Measurements from ENCODE around the gene THBS2. TPM values are rescaled to one million over a fixed set of nuclear protein-coding genes. Genes with fewer than 3 reads are reported as not detected.

THBS2 gene
- total and polyA plus RNA-seq, 8 donors = 4.8 to 126 (median 6.9) TPM

DNA sequence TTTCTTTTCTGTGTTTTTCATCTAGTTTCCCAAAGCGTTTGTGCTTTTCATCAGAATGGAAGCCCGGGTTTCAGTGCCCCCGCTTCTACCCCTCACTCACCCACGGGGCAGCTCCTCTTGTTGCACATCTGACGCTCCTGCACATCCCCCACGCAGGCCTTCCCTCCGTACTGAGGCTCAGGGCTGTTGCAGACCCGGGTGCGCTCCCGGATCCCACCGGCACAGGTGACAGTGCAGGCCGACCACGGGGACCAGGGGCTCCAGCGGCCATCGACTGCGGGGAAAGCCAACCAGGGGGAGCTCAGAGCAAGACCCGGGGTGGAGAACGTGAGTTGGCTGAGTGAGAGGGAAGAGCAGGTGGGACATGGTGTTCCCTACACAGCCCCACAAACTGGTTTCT is 19.0 kb downstream of the THBS2 start:
- H3K9me3 ChIP-seq = peaks cover 0 to 11% of the 10 kb centered on the region in 2 donors
- no peak for DNase-seq

DNA sequence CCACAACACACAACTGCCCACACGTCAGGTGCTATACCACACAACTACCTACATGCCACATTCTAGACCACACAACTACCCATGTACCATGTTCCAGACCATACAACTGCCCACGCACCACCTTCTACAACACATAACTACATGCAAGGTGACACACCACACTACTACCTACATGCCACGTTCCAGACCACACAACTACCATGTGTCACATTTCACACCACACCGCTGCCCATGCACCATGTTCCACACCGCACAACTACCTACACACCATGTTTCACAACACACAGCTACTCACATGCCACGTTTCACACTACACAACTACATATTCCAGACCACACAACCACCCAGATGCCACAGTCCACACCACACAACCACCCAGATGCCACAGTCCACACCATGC is 19.8 kb downstream of the THBS2 start:
- H3K9me3 ChIP-seq = peaks cover 0 to 11% of the 10 kb centered on the region in 2 donors
- TF ChIP-seq, protein P1, sequence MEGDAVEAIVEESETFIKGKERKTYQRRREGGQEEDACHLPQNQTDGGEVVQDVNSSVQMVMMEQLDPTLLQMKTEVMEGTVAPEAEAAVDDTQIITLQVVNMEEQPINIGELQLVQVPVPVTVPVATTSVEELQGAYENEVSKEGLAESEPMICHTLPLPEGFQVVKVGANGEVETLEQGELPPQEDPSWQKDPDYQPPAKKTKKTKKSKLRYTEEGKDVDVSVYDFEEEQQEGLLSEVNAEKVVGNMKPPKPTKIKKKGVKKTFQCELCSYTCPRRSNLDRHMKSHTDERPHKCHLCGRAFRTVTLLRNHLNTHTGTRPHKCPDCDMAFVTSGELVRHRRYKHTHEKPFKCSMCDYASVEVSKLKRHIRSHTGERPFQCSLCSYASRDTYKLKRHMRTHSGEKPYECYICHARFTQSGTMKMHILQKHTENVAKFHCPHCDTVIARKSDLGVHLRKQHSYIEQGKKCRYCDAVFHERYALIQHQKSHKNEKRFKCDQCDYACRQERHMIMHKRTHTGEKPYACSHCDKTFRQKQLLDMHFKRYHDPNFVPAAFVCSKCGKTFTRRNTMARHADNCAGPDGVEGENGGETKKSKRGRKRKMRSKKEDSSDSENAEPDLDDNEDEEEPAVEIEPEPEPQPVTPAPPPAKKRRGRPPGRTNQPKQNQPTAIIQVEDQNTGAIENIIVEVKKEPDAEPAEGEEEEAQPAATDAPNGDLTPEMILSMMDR (IDR thresholded peaks at IDR 0.05) = no peak
- H3K27ac ChIP-seq = no peak overlapping the region
- H3K4me3 ChIP-seq = no peak overlapping the region
- DNase-seq (no peak), ATAC-seq (no peak)
- H3K4me1 ChIP-seq = no peaks in the 10 kb centered on the region
- H3K27me3 ChIP-seq = no peaks in the 10 kb centered on the region
- intact Hi-C loops (cut with DNase I) = no loop called here
- H3K36me3 ChIP-seq = no peaks in the 10 kb centered on the region

More for the DNA sequence above, 19.0 kb downstream of the THBS2 start:
- Histone ChIP-seq H3K27me3 (no peaks in the 10 kb centered on the region), H3K4me3 (no peak overlapping the region), H3K4me1 (no peaks in the 10 kb centered on the region), H3K36me3 (no peaks in the 10 kb centered on the region), H3K27ac (no peak overlapping the region)
- intact Hi-C loops (cut with DNase I) = no loop called here
- ATAC-seq = no peak
- TF ChIP-seq, protein P1 (IDR thresholded peaks at IDR 0.05) = no peak

GRCh38 chr6:169233181-169233580 is 20.5 kb downstream of the THBS2 start:
- ATAC-seq (no peak), DNase-seq (no peak)
- H3K36me3 ChIP-seq = no peaks in the 10 kb centered on the region
- H3K4me3 ChIP-seq = no peak overlapping the region
- peaks cover 0 to 11% of the 10 kb centered on the region in 2 donors for H3K9me3 ChIP-seq
- no peaks in the 10 kb centered on the region for H3K27me3 ChIP-seq
- TF ChIP-seq, protein P1 (IDR thresholded peaks at IDR 0.05) = no peak
- H3K27ac ChIP-seq = no peak overlapping the region
- no peaks in the 10 kb centered on the region for H3K4me1 ChIP-seq
- intact Hi-C loops (cut with DNase I) = no loop called here

GRCh38 chr6:169232507-169232931 is 21.1 kb downstream of the THBS2 start:
- ATAC-seq (no peak), DNase-seq (no peak)
- H3K4me3 ChIP-seq = no peak overlapping the region
- H3K9me3 ChIP-seq = peaks cover 0 to 11% of the 10 kb centered on the region in 2 donors
- H3K27me3 ChIP-seq = no peaks in the 10 kb centered on the region
- TF ChIP-seq, protein P1 (IDR thresholded peaks at IDR 0.05) = no peak
- intact Hi-C loops (cut with DNase I) = no loop called here
- no peaks in the 10 kb centered on the region for H3K36me3 ChIP-seq
- no peaks in the 10 kb centered on the region for H3K4me1 ChIP-seq
- no peak overlapping the region for H3K27ac ChIP-seq

DNA sequence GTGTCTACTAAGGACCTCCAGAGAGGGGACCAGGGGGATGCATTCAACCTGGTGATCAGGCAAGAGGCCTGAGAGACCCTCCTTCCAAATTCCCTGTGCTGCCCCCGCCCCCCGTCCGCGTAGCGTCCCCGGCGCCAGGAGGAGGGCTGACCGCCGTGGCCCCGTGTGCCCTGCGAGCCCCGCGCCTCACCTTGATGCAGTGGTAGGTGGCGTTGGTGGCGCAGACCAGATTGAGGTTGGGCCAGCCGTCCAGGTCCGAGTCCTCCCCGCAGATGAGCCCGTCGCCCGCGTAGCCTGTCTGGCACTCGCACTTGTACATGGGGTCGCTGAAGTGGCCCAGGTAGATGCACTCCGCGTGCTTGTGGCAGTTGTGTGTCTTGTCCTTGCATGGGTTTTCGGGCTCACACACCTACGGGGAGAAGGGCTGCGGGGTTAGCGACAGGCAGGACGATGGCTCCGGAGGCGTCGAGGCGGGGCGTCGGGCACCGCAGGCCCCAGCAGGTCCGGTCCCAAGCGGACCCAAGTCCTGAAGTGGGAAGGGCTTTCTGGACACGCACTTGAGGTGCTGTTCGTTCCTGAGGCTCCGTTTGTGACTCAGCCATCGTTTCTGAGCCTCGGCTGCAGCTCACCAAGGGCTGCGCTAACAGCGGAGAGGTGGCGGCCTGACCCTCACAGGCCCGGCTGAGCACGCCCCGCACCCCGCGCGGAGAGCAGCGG is 21.7 kb downstream of the THBS2 start:
- no peaks in the 10 kb centered on the region for H3K4me1 ChIP-seq
- no peaks in the 10 kb centered on the region for H3K27me3 ChIP-seq
- no peak overlapping the region for H3K4me3 ChIP-seq
- ATAC-seq = no peak
- intact Hi-C loops (cut with DNase I) = no loop called here
- H3K36me3 ChIP-seq = no peaks in the 10 kb centered on the region
- TF ChIP-seq, protein P1 (IDR thresholded peaks at IDR 0.05) = no peak
- no peak for DNase-seq
- H3K27ac ChIP-seq = no peak overlapping the region
- peaks cover 0 to 11% of the 10 kb centered on the region in 2 donors for H3K9me3 ChIP-seq

Data from left lung (tissue), 10 donors.